ENCODE data around the gene FXYD7. TPM values are rescaled to one million over a fixed set of nuclear protein-coding genes. Genes with fewer than 3 reads are reported as not detected.

FXYD7 gene
- total and polyA plus RNA-seq, 5 experiments from 2014 or later: 3.7 to 10.2 (median 6.4) TPM

DNA sequence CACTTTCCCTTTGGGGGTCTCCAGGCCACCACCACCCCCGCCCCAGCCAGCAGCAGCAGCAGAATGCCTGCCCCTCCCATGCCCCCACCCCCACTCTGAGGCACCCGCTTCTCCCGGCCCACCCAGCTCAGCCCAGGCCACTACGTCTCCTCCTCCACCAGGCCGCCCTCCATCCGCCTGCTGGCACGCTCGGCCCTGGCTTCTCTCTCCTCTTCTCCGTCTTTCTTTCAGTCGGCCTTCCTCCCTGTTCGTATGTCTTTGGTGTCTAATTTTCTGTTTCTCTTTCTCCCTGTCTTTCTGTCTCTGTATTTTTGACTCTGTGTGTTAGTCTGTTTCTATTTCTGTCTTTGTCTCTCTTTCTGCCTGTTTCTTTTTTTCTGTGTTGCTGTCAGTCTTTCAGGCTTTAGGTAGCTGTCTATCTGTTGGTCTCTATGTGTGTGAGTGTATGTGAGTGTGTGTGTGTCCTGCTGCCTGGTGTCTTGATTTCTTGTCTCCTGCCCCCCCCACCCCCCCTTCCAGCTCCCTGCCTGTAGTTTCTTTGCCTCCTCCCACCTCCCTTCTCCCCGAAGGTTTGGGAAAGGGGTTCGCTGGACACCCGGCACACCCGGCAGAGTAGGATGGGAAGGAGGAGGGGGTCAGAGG, 8.3 kb upstream of the FXYD7 start, which contains the start of gene LGI4:
LGI4 (minus strand) TSS at position 459 of the 642 bp plus-strand sequence; CDS start at position 80, 379 bp downstream.
- ATAC-seq (no peak), DNase-seq (no peak)
- Mint-ChIP-seq H3K4me3 (no peak within 1 kb of the TSS), H3K9me3 (peaks cover 0 to 15% (median 0%) of the 10 kb centered on the region in 9 donors), H3K27me3 (no peaks in the 10 kb centered on the region), H3K4me1 (peaks cover 0 to 14% (median 9%) of the 10 kb centered on the region in 4 donors), H3K27ac (peak within 1 kb of the TSS in 3 of 10 donors; percentile 12 to 35 (median 25)), H3K36me3 (no peaks in the 10 kb centered on the region)
- POLR2A ChIA-PET: interaction anchor here (0.6 to 1.7 kb wide), 3 partner anchors 8 to 164 kb away, joined by 3 to 5 read pairs (median 4); no protein-coding TSS in a partner anchor

DNA sequence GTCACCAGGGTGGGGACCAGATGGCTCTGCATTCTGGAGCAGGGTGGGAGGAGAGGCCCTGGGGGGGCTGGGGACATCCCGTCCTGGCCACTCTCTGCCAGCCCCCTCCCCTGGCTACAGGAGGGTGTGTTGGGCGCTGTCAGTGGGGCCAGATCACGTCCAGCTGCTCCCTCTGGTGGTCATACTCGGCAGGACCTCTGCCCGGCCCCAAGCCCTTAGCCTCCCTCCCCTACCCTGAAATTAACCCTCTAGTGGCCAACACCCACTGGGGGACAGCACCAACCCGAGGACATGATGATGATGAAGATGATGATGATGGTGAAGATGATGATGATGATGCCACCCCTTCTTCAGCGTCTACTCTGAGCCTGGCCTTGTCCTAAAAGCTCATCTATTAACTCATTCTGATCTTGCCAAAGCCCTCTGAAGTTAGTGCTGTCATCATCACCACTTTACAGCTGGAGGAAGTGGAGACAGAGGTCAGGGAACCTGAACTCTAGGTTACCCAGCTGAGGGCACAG, 7.6 kb upstream of the FXYD7 start:
- POLR2A ChIA-PET: interaction anchor here (1.2 to 1.7 kb wide), 3 partner anchors 9 to 76 kb away, joined by 4 to 5 read pairs (median 5); no protein-coding TSS in a partner anchor
- H3K36me3 Mint-ChIP-seq: no peaks in the 10 kb centered on the region
- peak overlapping the region in 1 of 10 donors; percentile 25 for H3K27ac Mint-ChIP-seq

DNA sequence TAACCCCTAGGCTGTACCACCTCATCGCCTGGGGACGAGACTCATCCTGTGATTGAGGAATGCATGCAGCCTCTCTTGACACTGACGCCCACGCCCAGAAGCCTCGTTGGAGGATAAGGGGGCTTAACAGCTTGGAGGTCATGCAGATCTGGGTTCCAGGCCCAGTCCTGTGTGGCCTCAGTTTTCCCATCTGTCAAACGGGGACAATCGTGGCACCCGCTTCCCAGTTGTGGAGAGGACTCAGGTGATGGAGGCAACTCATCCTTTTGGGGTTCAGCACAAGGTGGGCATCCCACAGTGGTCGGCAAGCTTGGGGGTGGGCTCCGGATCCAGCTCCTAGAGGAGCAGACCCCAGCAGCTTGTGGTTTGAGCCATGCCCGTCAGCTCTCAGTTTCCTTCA, 6.8 kb upstream of the FXYD7 start:
- POLR2A ChIA-PET: interaction anchor here (0.5 to 1.7 kb wide), 4 partner anchors 9 to 75 kb away, joined by 3 to 5 read pairs (median 4); no protein-coding TSS in a partner anchor
- peaks cover 0 to 2% (median 0%) of the 10 kb centered on the region in 5 donors for H3K27me3 Mint-ChIP-seq
- peaks cover 10 to 20% (median 15%) of the 10 kb centered on the region in 4 donors for H3K4me1 Mint-ChIP-seq
- no peaks in the 10 kb centered on the region for H3K36me3 Mint-ChIP-seq
- no peak for DNase-seq
- H3K4me3 Mint-ChIP-seq: no peak overlapping the region
- H3K9me3 Mint-ChIP-seq: peaks cover 0 to 15% (median 0%) of the 10 kb centered on the region in 9 donors
- no peak overlapping the region for H3K27ac Mint-ChIP-seq
- no peak for ATAC-seq

More for the DNA sequence above, 7.6 kb upstream of the FXYD7 start:
- peak in 9 of 10 donors; percentile 46 to 75 (median 51) for DNase-seq
- Mint-ChIP-seq H3K9me3 (peaks cover 0 to 15% (median 0%) of the 10 kb centered on the region in 9 donors), H3K27me3 (no peaks in the 10 kb centered on the region), H3K4me3 (no peak overlapping the region), H3K4me1 (peaks cover 2 to 14% (median 9%) of the 10 kb centered on the region in 4 donors)
- ATAC-seq: peak; percentile 88 to 90

DNA sequence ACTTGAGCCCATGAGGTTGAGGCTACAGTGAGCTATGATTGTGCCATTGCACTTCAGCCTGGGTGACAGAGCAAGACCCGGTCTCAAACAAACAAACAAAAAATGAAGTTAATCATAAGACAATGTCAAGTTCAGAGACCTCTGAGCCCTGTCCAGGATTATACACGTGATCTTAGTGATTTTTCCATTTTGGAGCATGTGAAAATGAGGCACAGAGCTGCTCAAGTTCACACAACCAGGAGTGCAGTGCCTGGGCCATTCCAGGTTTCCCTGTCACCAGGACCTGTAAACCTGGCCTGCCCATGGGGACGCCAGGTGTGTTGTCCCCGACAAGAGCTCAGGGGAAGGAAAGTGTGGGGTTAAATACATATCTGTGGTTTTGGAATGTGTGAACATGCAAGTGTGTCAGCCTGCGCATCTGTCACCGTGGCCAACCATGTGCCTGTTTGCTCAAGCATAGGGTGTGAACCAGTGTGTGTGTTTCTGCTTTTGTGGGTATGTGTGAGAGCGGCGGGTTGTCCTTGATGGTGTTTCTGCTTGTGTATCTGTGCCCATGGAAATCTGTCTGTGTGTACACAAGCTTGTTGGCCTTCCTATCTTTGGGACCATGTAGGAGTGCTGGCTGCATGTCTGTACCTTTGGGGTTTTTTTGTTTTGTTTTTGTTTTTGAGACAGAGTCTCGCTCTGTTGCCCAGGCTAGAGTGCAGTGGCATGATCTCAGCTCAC, 5.9 kb upstream of the FXYD7 start:
- Mint-ChIP-seq H3K27me3 (peaks cover 0 to 2% (median 0%) of the 10 kb centered on the region in 5 donors), H3K36me3 (no peaks in the 10 kb centered on the region), H3K27ac (no peak overlapping the region), H3K4me1 (peaks cover 19 to 29% (median 21%) of the 10 kb centered on the region in 4 donors), H3K9me3 (peaks cover 0 to 14% (median 0%) of the 10 kb centered on the region in 9 donors), H3K4me3 (peak overlapping the region in 1 of 10 donors; percentile 4)
- ATAC-seq: no peak
- POLR2A ChIA-PET: no interaction called here
- no peak for DNase-seq

DNA sequence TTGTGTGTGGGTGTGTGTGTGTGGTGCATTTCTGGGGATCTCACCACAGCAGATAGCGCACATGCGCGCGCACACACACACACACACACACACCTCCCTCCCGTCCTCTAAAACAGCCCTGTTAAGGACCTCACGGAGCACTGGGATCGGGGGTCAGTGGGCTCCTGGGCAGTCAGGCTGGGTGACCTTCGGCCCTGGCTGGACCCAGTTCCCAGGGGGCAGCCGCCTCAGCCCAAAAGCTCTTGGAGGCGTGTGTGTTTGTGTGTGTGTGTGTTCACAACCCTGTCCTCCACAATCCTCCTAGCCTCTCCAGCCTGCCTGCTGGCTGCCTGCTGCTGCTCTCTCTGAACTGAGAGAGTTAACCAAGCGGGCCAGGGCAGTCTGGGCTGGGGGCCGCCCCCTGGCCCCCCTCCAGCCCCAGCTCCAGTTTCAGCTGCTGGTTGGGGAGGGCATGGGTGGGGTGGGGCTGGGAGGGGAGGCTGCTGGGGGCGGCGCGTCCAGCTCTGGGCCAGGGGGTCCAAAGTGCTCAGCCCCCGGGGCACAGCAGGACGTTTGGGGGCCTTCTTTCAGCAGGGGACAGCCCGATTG, 4.7 kb upstream of the FXYD7 start, which contains the start of gene FXYD1:
FXYD1 (plus strand) TSS at position 520 of the 588 bp plus-strand sequence. CDS start 1,256 bp downstream, outside the sequence.
- peaks cover 0 to 2% (median 0%) of the 10 kb centered on the region in 9 donors for H3K9me3 Mint-ChIP-seq
- peak within 1 kb of the TSS in 1 of 10 donors; percentile 18 for H3K27ac Mint-ChIP-seq
- POLR2A ChIA-PET: no interaction called here
- DNase-seq (no peak), ATAC-seq (no peak)
- peaks cover 0 to 2% (median 0%) of the 10 kb centered on the region in 5 donors for H3K27me3 Mint-ChIP-seq
- no peaks in the 10 kb centered on the region for H3K36me3 Mint-ChIP-seq
- H3K4me1 Mint-ChIP-seq: peaks cover 17 to 31% (median 28%) of the 10 kb centered on the region in 4 donors
- peak within 1 kb of the TSS in 1 of 10 donors; percentile 18 for H3K4me3 Mint-ChIP-seq

DNA sequence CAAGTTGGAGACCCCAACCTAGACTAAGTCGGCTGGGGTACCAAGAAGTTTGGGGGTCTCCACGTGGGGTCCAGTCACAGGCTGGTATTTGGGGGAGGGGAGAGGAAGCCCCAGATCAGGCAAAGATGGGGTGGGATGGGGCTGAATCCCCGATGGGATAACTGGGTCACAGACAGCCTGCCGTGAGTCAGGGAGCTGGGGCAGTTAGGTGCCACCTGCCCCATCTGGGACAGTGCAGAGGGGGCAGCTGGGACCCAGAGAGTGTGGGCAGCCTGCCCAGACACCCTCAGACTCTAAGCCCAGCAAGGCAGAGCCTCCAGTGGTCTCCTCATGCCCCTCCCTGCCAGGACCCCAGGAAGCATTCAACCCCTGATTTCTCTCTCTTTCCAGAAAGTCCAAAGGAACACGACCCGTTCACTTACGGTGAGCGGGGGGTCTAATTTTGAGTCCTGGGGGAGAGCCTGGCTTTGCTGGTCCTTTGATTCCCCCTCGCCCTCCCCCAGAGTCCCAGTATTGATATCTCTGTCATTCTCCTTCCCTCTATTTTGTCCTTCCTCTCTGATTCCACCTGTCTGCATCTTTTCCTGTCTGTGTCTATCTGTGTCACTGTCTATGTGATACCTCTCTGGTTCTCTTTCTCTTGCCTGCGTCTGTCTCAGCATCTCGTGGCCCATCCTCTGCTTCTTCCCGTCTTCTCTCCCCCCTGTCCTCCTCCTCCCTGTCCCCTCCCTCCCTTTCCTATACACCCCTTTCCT, 2.7 kb upstream of the FXYD7 start:
- H3K27ac Mint-ChIP-seq: peak overlapping the region in 6 of 10 donors; percentile 33 to 83 (median 59)
- H3K9me3 Mint-ChIP-seq: no peaks in the 10 kb centered on the region
- DNase-seq (no peak), ATAC-seq (no peak)
- H3K4me1 Mint-ChIP-seq: peaks cover 27 to 49% (median 46%) of the 10 kb centered on the region in 4 donors
- peak overlapping the region in 7 of 10 donors; percentile 59 to 78 (median 72) for H3K4me3 Mint-ChIP-seq
- POLR2A ChIA-PET: interaction anchor here (0.9 to 5.8 kb wide), 8 partner anchors 13 to 128 kb away, joined by 3 to 40 read pairs (median 5); partner anchors contain the start of genes FXYD5 and USF2
- H3K27me3 Mint-ChIP-seq: peaks cover 0 to 2% (median 0%) of the 10 kb centered on the region in 5 donors
- H3K36me3 Mint-ChIP-seq: no peaks in the 10 kb centered on the region

DNA sequence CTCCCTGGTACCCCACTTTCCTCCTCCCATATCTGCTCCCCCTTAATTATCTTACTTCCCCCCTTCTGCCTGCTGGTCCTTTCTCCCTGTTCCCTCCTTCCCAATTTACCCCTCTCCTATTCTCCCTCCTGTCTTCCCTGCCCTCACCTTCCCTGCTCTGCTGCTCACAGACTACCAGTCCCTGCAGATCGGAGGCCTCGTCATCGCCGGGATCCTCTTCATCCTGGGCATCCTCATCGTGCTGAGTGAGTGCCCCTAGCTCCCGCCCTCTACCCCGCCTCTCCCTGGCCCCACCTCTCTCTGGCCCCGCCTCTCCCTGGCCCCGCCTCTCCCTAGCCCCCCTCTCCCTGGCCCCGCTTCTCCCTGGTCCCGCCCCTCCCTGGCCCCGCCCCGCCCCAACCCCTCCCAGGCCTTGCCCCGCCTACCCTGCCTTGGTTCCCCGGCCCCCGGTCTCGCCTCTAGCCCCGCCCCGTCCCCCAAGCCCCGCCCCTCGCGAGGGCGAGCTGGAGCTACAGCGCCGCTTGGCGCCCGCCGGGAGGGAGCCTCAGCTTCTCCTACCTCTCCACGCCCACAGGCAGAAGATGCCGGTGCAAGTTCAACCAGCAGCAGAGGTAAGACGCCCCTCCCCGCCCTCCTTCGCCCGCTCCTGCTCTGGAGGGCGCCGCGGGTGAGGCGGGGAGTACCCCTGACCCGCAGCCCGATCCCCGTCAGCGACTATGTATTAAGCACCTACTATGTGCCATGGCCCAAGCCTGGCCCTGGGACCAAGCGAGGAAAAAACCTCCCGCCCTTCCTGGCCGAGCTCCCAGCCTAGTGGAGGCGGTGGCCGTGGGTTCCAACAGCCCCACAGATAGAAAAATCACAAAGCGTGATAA, 1.9 kb upstream of the FXYD7 start:
- peak; percentile 77 to 84 for ATAC-seq
- H3K27me3 Mint-ChIP-seq: peaks cover 0 to 2% (median 0%) of the 10 kb centered on the region in 5 donors
- peak overlapping the region; percentile 75 to 93 (median 87) for H3K4me3 Mint-ChIP-seq
- H3K9me3 Mint-ChIP-seq: no peaks in the 10 kb centered on the region
- DNase-seq: peak; percentile 80 to 98 (median 93)
- peaks cover 23 to 49% (median 44%) of the 10 kb centered on the region in 4 donors for H3K4me1 Mint-ChIP-seq
- H3K27ac Mint-ChIP-seq: peak overlapping the region; percentile 33 to 94 (median 84)
- POLR2A ChIA-PET: interaction anchor here (0.6 to 5.8 kb wide), 26 partner anchors 12 to 127 kb away, joined by 3 to 40 read pairs (median 4); partner anchors contain the start of genes FXYD5 and USF2
- no peaks in the 10 kb centered on the region for H3K36me3 Mint-ChIP-seq

DNA sequence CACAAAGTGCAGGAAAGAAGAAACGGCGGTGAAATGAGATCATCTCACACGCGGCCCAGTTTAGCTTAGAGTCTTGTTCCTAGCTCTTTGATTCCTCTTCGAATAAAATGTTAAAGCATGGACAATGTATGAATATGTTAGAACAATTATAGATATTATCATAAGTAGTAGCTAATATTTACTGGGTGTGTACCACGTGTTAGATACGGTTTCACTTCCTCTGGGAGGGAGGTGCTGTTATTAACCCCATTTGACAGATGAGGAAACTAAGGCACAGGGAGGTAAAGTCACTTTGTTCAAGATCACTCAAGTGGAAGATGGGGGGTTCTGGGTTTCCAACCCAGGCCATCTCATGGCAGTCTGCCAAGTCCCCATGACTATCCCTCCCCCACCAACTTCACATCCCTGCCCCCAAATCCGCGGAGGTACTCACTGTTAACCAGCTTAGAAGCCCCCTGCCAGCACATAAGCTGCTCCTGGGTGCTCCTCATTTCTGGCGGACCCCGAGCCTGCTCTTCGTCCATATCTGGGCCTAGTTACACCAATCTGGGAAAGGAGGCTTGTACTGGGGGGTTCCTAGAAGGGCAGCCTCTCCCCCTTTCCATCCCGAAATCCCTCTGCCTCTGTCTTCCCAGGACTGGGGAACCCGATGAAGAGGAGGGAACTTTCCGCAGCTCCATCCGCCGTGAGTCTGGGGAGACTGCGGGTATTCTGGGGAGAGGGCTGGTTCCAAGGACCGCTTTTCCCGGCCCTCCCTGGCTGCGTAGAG, 1.0 kb upstream of the FXYD7 start:
- peak overlapping the region; percentile 57 to 94 (median 84) for H3K27ac Mint-ChIP-seq
- ATAC-seq: peak; percentile 23 to 39
- H3K9me3 Mint-ChIP-seq: no peaks in the 10 kb centered on the region
- POLR2A ChIA-PET: interaction anchor here (0.6 to 5.8 kb wide), 28 partner anchors 11 to 845 kb away, joined by 3 to 40 read pairs (median 4); partner anchors contain the start of genes FXYD5 and USF2
- peaks cover 0 to 2% (median 0%) of the 10 kb centered on the region in 5 donors for H3K27me3 Mint-ChIP-seq
- peak in 2 of 10 donors; percentile 18 to 20 for DNase-seq
- peaks cover 25 to 49% (median 44%) of the 10 kb centered on the region in 4 donors for H3K4me1 Mint-ChIP-seq
- peak overlapping the region; percentile 75 to 93 (median 87) for H3K4me3 Mint-ChIP-seq
- no peaks in the 10 kb centered on the region for H3K36me3 Mint-ChIP-seq

DNA sequence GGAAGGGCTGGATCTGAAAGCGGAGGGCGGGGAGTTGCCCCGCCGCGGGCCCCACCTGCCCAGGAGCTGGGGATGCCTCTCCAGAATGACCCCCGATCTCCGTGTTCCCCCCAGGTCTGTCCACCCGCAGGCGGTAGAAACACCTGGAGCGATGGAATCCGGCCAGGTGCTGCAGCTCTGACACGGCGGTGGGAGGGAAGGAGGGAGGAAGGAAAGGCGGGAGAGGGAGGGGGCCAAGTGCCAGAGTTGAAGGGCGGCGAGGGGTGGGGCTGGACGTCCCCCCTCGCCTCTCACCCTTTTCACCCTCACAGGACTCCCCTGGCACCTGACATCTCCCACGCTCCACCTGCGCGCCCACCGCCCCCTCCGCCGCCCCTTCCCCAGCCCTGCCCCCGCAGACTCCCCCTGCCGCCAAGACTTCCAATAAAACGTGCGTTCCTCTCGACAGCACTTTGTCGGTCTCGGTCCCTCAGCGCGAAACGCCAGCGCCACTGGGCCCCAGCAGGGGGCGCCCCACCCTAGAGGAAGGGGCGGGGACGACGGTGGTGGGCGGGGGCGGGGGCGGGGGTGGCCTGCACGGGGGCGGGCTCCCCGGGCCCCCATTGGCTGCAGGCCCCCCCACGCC, 337 bp upstream of the FXYD7 start:
- Mint-ChIP-seq H3K4me3 (peak overlapping the region; percentile 61 to 93 (median 78)), H3K9me3 (no peaks in the 10 kb centered on the region), H3K27ac (peak overlapping the region in 7 of 10 donors; percentile 27 to 93 (median 75)), H3K4me1 (peaks cover 24 to 49% (median 41%) of the 10 kb centered on the region in 4 donors), H3K36me3 (no peaks in the 10 kb centered on the region), H3K27me3 (peaks cover 0 to 2% (median 0%) of the 10 kb centered on the region in 5 donors)
- ATAC-seq: peak; percentile 35 to 50
- POLR2A ChIA-PET: interaction anchor here (0.6 to 5.8 kb wide), 16 partner anchors 11 to 845 kb away, joined by 3 to 40 read pairs (median 4); partner anchors contain the start of genes FXYD5 and USF2
- DNase-seq: peak; percentile 61 to 86 (median 74)
